Colon (tissue), 2 donors: ENCODE results near the gene SKA3.
"Not testable (repeated sequence)": the region's sequence is repeated elsewhere in the genome, so short reads cannot be mapped to it uniquely, and the experiment has no call there.

Experiments used
- FAIRE-seq: peaks from 2 replicates; lab custom pipeline; 2012; peaks lifted over from hg19 to GRCh38; lab: Jason Lieb, UNC
- donor health status: control.
- donor health status: control.

SKA3 gene

GRCh38 chr13:21165606-21166005 lies 10.7 kb downstream of the SKA3 start:
- FAIRE-seq, result not testable (repeated sequence)

GRCh38 chr13:21164631-21165030 lies 11.7 kb downstream of the SKA3 start:
- FAIRE-seq, result no peak

GRCh38 chr13:21152251-21152899 lies 24.0 kb downstream of the SKA3 start:
- no peak for FAIRE-seq

- FAIRE-seq, result no peak
These were observed 26.3 kb downstream of the SKA3 start for GRCh38 chr13:21150013-21150412.

GRCh38 chr13:21149568-21149967 lies 26.8 kb downstream of the SKA3 start:
- FAIRE-seq, result no peak

DNA sequence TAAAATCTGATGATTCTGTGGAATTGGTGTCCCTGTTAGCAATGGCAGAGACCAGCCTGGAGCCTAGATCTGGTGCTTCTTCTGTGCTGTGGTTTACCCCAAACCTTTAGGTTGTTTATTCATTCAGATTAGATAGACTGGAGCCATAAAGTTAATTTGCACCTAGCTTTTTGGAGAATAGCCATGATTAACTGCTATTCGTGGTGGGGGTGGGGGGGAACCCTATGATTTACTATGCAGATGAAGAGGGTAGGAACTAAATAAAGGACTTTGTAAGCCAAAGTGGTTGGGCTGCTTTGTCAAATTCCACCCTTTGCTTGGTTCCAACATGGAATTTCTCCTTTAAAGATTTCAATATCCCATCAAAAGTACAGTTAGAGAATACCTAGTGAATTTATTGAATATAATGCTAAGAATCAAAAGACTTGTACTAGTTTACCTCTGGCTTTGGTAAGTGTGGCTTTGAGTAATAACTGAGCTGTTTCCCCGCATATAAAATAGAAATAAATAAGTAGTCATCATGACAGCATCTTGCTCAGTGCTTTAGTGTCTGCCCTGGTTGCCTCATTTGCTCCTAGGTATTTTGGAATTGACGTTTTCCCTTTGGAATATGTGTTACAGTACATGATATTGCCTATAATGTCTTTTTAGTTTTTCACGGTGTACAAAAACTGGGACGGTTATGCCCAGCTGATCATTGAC lies 27.6 kb downstream of the SKA3 start:
- FAIRE-seq, result no peak

DNA sequence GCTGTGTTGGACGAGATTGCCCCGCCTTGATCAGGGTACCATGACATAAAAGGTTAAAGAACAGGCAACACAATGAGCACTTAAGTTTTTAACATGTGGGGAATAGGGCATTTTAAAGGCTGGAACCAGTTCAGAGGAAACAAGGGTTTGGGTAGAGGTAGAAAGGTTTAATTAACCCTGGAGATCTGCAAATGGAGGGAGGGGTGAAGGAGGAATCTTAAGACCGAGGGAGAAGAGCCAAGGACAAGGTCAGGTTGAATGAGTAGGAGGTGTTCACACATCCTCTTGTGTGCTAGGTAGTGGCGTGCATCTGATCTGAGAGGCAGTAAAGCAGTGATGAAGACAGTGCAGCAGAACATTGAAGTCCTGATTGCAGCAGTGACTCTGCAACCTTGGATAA lies 28.5 kb downstream of the SKA3 start:
- FAIRE-seq, result no peak

DNA sequence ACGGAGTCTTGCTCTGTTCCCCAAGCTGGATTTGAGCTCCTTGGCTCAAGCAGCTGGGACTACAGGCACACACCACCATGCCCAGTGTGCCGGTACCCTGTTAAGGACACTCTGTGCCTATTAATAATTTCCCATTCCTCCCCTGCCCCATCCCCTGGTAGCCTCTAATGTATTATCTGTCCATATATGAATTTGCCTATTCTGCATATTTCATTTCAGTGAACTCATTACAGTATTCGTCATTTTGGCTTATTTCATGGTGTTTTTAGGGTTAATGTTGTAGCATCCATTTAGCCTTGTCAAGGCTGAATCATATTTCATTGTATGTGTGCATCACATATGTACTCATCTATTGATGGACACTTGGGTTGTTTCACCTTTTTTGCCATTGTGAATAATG lies 33.6 kb downstream of the SKA3 start:
- FAIRE-seq, result no peak

GRCh38 chr13:21139374-21139773 lies 37.0 kb downstream of the SKA3 start:
- FAIRE-seq, result no peak

GRCh38 chr13:21138561-21138960 lies 37.8 kb downstream of the SKA3 start:
- no peak for FAIRE-seq

DNA sequence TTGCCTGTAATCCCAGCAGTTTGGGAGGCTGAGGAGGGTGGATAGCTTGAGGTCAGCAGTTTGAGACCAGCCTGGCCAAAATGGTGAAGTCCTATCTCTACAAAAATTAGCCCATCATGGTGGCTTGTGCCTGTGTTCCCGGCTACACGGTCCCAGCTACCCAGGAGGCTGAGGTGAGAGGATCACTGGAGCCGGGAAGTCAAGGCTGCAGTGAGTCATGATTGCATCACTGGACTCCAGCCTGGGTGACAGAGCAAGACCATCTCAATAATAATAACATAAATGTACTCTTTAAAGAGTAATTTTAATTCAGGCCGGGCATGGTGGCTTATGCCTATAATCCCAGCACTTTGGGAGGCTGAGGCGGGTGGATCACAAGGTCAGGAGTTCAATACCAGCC lies 38.7 kb downstream of the SKA3 start:
- no peak for FAIRE-seq

- FAIRE-seq, result not testable (repeated sequence)
These were observed 40.5 kb downstream of the SKA3 start for GRCh38 chr13:21135833-21136232.

- no peak for FAIRE-seq
These were observed 41.9 kb downstream of the SKA3 start for GRCh38 chr13:21134475-21134874.

GRCh38 chr13:21133077-21133476 lies 43.3 kb downstream of the SKA3 start:
- FAIRE-seq, result no peak

GRCh38 chr13:21130116-21130515 lies 46.2 kb downstream of the SKA3 start:
- FAIRE-seq, result no peak

DNA sequence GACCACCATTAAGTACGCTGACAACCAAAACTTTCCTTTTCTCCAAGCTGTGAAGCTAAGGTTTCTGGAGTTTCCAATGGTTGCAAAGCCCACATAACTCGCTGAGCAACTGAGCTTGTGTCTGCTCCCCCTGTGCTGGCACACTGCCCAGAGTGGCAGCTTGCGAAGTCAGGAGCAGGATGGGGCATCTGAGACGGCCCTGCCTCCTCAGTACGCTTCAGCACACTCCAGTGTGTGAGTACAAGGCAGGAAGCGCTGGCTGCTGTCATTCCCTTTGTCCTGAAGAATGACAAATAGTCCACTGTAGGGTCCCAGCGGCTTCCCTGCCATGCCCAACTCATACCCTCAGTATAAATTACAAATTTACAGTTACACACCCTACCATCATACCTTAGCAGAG lies 51.5 kb downstream of the SKA3 start:
- no peak for FAIRE-seq

DNA sequence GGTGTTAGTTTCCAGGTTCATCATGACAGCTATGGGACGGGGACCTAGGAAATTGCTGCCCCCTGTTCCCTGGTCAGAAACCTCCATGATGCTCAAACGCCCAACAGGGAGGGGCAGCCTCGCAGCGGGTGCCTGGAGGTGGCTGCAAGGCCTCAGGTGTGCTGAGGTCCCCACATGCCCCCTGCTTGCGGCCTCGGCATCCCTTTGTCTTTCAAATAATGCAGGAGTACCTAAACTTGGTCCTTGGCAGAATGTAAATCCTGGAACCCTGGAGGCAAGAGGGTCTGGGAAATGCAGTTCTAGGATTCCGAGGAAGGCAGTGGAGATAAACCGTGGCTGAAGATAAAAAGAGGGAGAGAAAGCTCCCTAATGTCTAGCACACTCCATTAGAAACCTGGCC lies 52.4 kb downstream of the SKA3 start:
- no peak for FAIRE-seq

GRCh38 chr13:21121616-21122015 lies 54.7 kb downstream of the SKA3 start:
- FAIRE-seq, result no peak

DNA sequence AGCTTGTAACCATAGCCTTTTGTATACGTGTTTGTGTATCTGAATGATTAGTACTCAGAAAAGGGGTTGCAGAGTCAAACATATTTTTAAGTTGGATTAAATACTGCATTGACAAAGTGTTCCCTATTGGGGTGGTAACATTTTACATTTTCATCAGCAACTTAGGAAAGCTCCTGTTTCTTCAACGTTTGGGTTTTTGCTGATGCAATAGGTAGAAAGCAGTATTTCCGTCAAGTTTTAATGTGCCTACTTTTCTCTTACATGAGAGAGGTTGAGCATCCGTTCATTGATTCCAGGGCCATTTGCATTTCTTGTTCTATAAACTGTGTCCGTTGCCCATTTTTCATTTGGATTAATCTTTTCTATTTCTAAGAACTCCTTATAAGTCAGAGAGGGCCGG lies 56.2 kb downstream of the SKA3 start:
- no peak for FAIRE-seq

GRCh38 chr13:21119526-21119925 lies 56.8 kb downstream of the SKA3 start:
- peak; percentile 97 for FAIRE-seq

DNA sequence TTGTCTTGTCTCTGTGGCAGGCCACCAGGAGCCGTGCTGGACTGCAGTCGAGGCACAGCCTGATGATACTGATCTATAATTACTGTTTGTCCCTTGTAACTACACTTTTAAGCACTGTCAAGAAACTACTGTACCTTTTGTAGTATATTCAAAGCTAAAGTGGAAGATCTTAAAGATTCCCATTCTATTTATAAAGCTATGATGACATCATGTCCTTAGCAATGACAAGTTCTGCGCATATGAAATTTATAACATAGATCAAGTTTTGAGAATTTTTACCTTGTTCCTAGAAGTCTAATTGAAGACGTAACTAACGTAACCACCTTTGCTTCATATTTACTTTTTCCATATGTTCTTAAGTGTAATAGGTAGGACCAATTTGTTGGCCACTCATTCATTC lies 58.2 kb downstream of the SKA3 start:
- FAIRE-seq, result no peak

DNA sequence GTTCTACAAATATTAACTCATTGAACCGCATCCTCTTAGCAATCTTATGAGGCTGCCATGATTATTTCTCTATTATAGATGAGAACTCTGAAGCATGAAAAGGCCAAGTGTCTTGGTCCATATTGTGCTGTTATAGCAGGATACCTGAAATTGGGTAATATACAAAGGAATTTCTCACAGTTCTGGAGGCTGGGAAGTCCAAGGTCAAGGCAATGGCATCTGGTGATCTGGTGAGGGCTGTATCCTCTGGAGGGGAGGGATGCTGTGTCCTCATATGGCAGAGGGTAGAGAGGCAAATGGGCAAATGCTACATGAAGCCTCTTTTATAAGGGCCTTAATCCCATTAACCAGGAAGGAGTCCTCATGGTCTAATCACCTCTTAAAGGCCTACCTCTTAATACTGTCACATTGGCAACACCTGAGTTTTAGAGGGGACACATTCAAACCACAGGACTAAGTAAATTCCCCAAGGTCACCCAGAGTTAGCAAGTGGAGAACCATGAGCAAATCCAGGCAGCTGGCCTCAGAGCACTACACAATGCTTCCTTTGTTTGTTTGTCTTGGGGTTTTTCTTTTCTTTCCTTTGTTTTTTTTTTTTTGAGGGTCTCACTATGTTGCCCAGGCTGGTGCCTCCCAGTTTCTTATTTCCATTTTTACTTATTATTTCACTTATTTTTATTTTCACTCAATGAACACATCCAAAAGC lies 59.1 kb downstream of the SKA3 start:
- FAIRE-seq, result no peak

DNA sequence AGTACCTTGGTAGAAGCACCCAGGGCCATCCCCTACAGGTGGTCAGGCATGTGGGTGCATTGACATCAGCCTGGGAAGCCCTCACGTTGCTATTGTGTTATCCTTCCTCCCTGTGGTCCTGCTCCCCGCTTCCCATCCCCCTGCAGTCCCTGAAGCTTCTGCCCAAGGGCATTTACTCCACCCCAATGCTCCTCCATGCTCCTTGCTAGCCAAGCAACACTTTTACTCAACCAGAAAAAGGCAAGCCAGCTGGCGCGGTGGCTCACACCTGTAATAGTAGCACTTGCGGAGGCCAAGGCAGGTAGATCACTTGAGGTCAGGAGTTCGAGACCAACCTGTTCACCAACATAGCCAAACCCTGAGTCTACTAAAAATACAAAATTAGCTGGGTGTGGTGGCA lies 60.2 kb downstream of the SKA3 start:
- FAIRE-seq, result no peak

GRCh38 chr13:21115231-21115630 lies 61.1 kb downstream of the SKA3 start:
- FAIRE-seq, result no peak
